ENCODE measurements around the gene SLMAP.

SLMAP gene

DNA sequence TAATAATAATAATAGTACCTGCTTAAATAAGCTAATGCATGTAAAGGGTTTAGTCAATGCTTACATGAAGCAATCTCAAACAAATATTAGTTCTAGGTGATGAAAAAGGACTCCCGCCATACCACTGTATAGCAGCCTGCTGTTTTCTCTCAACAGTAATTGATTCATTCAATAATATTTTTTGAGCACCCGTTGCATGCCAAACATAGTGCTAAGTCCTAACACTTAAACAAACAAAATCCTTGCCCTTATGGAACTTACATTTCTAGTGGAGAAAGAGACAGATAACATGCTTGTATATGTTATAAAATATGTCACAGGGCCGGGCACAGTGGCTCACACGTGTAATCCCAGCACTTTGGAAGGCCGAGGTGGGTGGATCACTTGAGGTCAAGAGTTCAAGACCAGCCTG lies 190.9 kb downstream of the SLMAP start:
- DNase-seq: no peak

GRCh38 chr3:57948080-57948671 lies 192.1 kb downstream of the SLMAP start:
- DNase-seq: no peak

DNA sequence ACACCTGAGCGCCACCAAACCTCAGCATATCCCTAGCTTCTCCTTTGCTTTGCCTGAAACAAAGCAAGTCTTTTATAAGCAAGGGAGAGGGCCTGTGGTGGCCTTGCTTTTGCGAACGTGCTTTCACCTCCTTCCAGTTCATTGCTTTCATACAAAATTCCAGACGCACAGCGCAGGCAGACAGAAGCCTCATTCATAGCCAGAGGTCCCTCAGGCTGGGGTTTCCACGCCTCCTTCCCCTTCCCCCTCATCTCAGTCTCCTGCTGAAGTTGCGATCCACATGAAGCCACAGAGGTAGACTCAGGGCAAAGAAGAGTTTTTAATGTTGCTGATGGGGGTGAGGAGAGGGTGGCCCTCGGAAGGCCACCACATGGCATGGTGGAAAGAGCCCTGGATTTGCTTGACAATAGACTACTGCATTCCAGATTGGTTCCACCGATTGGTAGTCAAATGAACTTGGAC lies 192.7 kb downstream of the SLMAP start:
- no peak for DNase-seq

- no peak for DNase-seq
Measured at GRCh38 chr3:57949344-57949743, 193.2 kb downstream of the SLMAP start.

- no peak for DNase-seq
Measured at GRCh38 chr3:57949785-57950615, 193.9 kb downstream of the SLMAP start.

DNA sequence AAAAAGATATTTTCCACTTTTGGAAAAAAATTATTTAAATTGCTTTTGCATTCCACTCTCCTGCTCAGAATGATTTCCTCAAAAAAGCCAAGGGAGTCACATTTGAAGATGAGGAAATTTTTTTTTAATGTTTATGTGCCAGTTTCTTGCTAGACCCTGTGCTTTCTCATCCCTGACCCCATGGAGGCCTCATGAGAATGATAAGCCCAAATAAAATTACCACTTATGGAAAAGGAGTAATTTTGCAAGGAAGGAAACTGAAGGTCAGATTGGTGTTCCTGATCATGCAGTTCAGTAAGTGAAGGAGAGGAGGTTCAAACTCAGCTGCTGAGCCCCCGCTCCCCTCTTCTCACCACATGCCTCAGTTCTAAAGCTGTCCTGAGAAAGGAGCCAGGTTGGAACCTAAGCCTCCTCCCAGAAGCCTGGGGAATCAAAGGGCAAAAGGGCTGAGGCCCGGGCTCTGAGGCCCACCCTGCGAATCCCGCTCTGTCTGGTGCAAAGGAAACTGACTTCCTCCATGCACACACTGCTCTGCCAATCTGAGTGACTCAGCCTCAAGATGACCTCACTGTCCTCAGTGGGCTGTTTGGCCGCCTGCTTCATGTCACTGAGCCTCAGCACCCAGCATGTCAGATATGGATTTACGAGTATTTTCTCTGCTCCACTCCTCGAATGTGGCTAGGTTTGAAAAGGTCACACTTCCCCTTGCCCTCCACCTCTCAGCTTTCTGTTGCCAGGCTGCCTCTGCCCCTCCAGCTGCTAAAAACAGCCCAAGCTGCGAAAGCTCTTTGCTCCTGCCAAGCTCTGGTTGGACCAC lies 195.2 kb downstream of the SLMAP start:
- DNase-seq: peak; percentile 52

- peak; percentile 48 for DNase-seq
Measured at GRCh38 chr3:57952208-57952631, 196.1 kb downstream of the SLMAP start.

DNA sequence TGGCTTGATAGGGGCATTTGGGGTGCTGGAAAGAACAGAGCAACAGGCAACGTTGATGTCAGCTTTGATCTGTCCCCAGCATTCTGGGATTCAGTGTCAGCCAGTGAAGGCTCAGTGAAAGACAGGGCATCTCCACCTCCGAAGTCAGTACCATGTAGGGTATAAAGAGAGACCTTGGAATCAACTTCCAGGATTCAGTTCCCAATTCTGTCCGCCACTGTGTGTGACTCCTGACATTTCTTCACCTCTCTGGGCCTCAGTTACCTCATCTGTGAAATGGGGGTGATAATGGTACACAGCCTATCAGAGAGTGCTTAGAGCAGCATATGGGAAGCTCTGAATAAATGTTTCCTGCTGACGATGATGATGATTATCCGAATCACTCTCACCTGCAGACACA lies 196.5 kb downstream of the SLMAP start:
- DNase-seq: no peak

DNA sequence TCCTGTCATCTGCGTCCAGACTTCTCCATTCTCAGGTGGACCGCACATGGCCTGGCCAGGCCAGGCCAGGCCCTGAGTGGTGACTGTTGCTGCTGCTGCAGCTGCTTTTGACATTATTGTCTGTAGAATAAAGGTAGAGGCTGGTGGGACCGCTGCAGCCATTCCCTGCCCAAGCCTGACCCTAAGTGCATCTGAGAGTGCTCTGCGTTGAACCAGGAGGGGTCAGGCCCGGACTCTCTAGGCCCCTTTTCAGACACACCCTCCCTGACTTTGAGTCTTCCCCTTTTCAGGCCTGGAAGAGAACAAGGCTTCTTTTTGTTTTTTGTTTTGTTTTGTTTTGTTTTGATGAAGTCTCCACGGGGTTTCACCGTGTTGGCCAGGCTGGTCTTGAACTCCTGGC lies 197.5 kb downstream of the SLMAP start:
- DNase-seq: no peak

GRCh38 chr3:57956119-57956832 lies 200.2 kb downstream of the SLMAP start:
- DNase-seq: peak; percentile 41

GRCh38 chr3:57956833-57957174 lies 200.7 kb downstream of the SLMAP start:
- no peak for DNase-seq

GRCh38 chr3:57957824-57958223 lies 201.7 kb downstream of the SLMAP start:
- DNase-seq: no peak

- no peak for DNase-seq
Measured at GRCh38 chr3:57958642-57959422, 202.7 kb downstream of the SLMAP start.

DNA sequence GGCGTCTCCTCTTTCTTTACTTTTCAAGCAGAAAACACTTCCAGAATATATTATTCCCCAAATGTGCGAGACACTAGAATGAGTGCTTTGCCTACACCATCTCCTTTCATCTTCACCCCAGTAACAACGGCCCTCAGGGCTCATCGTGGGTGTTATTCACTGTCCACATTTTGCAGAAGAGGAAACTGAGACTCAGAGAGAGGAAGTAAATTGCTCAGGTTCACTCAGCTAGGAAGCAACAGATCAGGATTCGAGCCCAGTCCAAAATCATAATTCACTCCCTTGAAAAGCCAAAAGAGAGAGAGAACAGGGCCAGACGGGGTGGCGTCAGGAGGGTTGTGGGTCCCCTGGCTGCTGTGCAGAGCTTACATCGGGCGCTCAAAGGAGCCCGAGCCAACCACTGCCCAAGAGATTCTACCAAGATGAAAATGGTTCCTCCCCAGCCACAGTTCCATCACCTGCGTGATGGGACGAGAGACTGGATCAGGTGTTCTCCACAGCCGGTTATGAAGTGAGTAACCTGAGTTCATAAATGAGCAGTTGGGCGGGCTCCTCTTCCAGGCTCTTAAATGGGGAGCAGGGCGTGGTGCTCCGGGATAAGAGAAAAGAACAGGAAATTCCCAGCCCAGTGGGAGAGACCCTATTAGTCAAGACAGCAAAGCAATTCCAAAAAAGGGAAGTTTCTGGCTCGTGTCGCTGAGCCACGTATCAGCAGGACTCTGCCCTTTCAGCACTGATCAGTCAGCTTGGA lies 203.5 kb downstream of the SLMAP start:
- no peak for DNase-seq

GRCh38 chr3:57960174-57960505 lies 204.0 kb downstream of the SLMAP start:
- DNase-seq: no peak

GRCh38 chr3:57961177-57961827 lies 205.2 kb downstream of the SLMAP start:
- DNase-seq: no peak

GRCh38 chr3:57961828-57962447 lies 205.8 kb downstream of the SLMAP start:
- DNase-seq: no peak

DNA sequence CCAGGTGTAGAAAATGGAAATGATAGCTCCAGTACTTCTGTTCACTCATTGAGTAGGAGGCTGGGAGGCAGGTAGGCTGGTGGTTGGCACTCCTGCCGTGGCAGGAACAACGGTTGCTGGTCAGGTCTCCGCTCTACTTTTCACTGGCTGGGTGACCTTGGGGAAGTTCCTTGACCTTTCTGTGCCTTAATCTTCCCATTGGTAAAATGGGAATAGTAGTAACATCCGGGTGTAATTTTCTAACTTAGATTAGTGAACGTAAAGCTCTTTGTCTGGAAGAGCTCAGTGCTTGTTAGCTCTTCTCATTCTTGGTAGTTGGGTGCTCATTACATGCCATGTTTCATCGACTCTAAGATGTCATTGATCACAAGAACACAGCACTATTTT lies 206.3 kb downstream of the SLMAP start:
- no peak for DNase-seq

- DNase-seq: no peak
Measured at GRCh38 chr3:57963811-57964346, 207.8 kb downstream of the SLMAP start.

GRCh38 chr3:57966829-57967228 lies 210.7 kb downstream of the SLMAP start:
- DNase-seq: no peak

Measured in T1000 (cell line).